Measurements from ENCODE around the gene BCL7A. TPM values are rescaled to one million over a fixed set of nuclear protein-coding genes. Genes with fewer than 3 reads are reported as not detected.

The BCL7A gene
- polyA plus RNA-seq, 3 donors: 1.1 to 8.7 (median 3.1) TPM

DNA sequence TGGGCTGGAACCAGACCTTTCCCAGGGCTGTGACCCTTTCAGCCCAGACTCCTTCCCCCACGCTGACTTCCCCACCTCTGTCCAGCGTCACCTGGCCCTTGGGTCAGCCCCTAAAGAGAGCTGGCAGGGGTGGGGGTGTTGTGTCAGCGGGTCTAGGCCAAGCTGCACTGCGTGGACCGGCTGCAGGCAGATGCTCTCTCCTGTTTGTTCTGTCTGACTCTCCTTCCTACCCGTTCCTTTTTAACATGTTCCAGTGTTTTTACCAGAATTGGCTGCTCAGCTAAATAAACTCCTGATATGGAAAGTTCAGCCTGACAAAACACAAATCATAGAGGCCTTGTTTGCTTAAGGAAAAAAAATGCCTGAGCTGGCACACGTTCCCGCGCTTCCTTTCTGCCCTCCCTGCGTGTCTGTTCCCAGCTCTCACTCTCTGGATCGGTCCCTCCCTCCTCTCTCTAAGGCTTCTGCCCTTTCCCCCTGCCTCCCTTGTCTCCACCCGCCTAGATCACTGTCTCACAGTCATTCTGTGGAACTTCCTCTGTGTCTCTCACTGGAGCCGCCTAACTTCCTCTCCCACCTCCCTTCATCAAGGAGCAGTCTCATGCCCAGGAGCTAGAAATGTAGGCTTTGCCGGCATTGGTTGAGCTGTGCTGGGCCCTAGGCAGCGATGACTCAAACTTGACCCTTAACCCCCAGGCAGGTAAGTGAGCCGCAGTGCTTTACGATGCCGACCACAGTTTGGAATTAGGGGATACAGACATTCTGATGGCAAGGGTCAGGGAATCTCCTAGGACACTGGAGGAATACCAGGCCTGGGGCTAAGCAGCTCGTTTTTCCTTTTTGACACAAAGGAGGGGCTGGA is 41.4 kb downstream of the BCL7A start:
- peak overlapping the region; percentile 5 for H3K27ac ChIP-seq (ENCODE audit: low read depth, low read length)
- WGBS, 3 donors: 9 to 20% (median 20%) methylated on average over 19 of the region's 19 CpGs

DNA sequence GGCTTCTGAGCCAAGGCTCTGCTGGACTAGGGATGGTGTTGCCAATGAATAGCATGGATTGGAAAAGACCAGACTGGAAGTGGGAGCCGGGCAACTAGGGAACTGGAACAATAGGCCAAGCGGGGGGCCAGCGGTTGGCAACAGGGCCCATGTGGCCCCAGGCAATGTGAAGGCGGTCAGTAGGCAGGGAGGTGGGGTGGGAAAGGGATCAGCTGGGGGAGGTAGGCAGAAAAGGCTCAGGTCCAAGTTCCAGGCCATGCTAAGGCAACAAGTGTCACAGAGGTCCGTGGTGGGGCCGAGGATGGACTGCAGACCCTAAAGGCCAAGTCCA is 42.0 kb downstream of the BCL7A start:
- WGBS, 3 donors: 25 to 76% (median 65%) methylated on average over 6 of the region's 6 CpGs
- H3K27ac ChIP-seq (ENCODE audit: low read depth, low read length): no peak overlapping the region

DNA sequence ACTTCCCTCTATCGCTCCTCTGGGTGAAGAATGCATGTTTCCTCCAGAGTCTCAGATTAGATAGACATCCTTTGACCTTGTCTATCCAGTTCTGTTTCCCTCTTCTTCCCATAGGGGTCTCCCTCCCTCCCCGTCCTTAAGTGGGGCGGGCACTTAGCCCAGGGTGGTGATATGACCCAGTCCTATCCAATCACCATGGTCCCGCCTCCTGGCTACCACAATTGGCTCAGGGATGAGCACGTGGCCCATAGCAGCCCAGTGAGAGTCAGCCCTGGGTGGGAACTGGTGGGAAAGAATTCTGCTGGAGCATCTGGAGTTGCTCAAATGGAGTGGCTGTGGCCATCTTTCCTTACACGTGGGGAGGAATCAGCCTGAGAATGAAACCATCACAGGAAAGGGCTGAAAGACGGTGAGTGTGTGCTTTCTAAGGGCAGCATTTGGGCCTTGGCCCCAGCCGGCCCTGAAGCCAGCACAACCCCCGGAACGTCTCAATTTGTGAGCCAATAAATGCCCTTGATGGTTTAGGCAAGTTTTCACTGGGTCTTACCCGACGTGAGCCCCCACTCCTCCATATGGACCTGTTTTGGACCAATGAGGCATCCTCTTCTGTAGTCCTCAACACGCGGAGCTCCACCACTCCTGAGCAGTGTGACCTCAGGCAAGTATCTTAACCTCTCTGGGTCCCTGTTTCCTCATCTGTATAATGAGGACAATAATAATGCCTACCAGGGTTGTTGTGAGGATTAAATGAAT is 42.5 kb downstream of the BCL7A start:
- H3K27ac ChIP-seq (ENCODE audit: low read depth, low read length): no peak overlapping the region
- 32 to 63% (median 54%) methylated on average over 14 of the region's 14 CpGs for WGBS, 3 donors

DNA sequence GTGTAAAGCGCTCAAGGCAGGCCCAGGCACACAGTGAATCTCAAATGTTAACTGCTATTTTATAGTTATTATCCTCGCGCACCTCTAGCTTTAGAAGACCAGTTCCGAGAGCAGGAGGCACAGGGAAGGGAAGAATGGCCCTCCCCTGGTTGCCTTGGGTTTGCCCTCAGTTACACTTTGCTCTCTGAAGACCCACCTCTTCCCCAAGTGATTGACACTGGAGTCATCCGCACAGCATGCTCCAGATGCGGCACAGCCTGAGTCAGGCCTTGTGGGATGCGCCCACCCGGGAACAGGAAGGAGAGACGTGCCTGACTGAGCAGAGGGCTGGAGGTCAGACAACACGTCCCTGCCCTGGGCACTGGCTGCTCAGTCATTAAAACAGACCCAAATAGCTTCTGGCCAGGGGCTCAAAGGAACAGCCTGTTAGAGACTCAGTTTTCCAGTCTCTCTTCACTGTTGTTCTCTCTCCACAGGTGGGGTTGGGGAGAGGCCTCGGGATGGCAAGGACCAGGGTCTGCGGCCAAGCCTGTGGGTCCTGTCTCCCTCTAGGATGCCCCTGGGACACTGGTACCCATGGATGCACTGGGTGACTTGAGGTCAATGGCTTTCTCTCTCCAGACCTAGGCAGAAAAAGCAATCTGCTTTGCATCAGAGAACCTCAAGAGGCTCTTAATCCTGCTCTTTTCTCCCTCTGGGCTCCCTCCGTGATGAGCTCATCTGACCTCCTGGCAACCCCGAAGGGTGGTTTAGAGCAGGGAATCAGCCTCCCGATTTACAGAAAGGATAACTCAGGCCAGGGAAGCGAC is 43.3 kb downstream of the BCL7A start:
- WGBS, 3 donors: 36 to 66% (median 52%) methylated on average over 16 of the region's 16 CpGs
- H3K27ac ChIP-seq (ENCODE audit: low read depth, low read length): no peak overlapping the region

DNA sequence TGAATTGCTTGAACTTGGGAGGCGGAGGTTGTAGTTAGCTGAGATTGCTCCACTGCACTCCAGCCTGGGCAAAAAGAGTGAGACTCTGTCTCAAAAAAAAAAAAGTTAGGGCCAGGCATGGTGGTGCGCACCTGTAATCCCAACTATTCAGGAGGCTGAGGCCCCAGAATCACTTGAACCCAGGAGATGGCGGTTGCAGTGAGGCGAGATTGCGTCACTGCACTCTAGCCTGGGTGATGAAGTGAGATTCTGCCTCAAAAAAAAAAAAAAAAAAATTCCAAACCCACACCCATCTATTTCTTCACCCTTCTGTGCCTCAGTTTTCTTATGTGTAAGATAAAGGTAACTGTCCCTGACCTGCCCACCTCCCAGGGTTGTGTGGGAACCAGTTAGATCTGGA is 45.9 kb downstream of the BCL7A start:
- no peak overlapping the region for H3K27ac ChIP-seq (ENCODE audit: low read depth, low read length)
- 87 to 97% (median 89%) methylated on average over 5 of the region's 5 CpGs for WGBS, 3 donors

DNA sequence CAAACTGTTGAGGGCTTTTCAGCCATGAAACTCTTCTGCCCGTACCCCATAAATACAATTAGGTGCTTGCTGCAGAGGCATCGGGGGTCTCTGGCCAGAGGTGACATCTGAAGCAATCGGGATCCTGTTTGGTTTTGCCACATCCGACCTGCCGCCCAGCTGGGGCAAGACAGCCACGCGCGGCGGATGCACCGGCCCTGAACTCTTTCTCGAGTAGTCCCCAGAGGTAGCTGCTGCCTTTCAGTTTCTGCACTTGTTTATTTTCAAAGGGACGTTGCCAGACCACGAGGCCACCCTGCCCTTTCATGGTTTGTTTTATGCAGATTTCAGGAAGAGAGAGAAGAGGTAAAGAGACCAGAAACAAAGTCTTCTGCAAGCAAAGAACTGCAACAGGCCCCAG is 46.3 kb downstream of the BCL7A start:
- 21 to 32% (median 23%) methylated on average over 13 of the region's 13 CpGs for WGBS, 3 donors
- H3K27ac ChIP-seq (ENCODE audit: low read depth, low read length): no peak overlapping the region

DNA sequence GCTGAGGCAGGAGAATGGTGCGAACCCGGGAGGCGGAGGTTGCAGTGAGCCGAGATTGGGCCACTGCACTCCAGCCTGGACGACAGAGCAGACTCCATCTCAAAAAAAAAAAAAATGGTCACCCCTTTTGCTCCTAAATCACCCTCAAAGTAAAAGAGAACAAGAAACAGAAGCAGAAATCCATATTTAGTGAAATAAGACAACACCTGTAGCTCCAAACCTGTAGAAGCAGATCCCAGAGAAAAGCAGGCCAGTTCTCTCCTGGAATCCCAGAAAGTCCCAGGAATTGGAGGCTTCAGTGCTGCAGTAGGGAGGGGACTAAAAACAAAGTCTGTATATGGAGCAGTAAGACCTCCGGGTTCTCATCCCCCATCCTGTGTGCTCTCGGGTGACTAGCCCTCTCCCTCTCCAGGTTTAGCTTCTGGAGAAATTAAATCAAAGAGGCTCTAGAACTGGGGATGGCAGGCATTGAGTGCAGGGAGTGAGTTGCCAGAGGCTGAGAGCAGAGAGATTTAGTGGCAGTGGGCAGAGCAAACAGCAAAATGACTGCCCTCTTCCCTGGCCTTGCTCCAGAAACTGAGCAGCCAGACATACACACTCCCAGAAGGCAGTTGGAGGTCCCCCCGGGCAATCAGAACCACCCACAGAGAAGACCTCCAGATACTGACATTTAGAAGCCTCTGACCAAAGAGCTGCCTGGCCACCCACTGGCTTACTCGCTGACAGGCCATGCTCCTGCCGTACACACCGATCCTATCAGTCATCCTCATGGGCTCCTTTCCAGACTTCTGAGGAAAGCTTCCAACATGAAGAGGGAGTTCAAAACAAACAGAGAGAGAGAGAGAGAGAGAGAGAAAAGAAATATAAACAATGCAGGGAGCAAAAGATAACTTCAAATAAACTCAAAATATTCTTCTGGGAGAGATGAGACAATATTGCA is 50.6 kb downstream of the BCL7A start:
- no peak overlapping the region for H3K27ac ChIP-seq (ENCODE audit: low read depth, low read length)
- 49 to 68% (median 63%) methylated on average over 11 of the region's 11 CpGs for WGBS, 3 donors

DNA sequence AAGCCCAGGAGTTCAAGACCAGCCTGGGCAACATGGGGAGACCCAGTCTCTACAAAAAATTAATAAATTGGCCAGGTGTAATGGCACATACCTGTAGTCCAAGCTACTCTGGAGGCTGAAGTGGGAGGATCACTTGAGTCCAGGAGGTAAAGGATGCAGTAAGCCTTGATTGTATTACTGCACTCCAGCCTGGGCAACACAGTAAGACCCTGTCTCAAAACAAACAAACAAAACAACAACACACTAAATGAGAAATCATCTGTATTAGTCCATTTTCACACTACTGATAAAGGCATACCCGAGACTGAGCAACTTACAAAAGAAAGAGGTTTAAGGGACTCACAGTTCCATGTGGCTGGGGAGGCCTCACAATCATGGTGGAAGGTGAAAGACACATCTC is 52.1 kb downstream of the BCL7A start:
- WGBS, 3 donors: 96 to 100% (median 97%) methylated on average over 1 of the region's 1 CpG
- no peak overlapping the region for H3K27ac ChIP-seq (ENCODE audit: low read depth, low read length)

DNA sequence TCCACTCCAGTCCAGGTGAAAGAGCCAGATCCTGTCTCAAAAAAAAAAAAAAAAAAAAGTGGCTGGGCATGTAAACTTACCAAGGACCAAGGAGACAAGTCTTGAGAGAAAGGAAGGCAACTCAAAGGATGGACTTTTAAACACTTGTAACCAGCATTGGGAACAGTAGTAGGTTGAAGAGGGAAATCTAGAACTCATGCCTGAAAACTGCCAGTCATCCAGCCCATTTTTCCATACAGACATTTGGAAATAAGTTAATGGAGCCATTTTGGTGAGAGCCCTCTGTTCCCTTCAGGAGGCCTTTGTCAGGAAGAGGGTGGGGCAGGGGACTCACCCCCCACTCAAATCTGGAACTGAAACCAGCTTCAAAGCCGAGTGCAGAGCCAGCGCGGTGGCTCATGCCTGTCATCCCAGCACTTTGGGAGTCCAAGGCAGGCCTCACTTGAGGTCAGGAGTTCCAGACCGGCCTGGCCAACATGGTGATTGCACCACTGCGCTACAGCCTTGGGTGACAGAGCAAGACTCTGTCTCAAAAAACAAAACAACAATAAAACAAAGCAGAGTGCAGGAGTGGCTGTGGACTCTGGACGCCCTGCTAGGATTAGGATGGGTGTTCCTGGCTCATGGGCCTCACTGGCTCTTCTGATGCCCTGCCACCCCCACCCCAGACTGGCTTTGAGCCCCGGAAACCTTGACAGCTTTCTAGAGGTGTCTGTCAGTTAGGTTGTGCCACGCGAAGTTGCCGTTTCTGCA is 55.2 kb downstream of the BCL7A start:
- H3K27ac ChIP-seq (ENCODE audit: low read depth, low read length): no peak overlapping the region
- WGBS, 3 donors: 85 to 93% (median 90%) methylated on average over 10 of the region's 10 CpGs

DNA sequence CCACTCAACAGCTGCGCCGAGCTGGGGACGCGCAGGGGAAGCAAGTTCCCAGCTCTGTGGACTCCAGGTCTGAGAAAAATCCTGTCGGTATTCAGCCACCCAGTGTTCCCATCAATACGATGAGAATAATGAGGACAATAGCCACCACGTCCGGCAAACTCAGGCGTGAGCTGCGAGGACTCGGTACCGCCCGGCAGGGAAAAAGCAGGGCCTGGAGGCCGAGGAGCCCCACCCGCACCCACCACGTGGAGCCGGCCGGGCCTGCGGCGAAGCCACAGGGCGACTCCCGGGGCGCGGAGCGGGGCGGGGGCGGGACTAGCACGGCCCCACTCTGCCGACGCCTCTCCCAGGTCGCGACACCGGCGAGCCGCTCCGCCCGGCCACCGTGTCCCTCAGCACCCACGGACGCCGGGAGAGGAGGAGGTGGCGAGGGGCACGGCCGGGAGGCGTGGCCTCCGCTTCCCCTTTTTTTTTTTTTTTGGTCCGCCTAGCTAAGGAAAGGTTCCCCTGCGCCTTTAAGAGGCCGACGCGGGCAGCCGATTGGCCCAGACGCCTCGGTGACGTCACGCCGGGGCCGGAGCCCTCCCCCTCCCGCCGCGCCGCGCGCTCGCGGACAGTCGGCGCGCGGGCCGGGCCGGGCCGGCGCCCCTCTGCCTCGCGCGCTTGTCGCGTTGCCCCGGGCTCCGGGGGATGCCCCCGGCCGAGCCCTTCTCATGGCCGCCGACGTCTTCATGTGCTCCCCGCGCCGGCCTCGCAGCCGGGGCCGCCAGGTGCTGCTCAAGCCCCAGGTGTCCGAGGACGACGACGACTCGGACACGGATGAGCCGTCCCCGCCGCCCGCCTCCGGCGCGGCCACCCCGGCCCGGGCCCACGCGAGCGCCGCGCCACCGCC is 56.7 kb downstream of the BCL7A start, which contains the start of gene MLXIP:
TSS of gene MLXIP (plus strand) at position 616 of the 892 bp plus-strand sequence. CDS start at position 714, 98 bp downstream.
- WGBS, 3 donors: 0 to 1% (median 1%) methylated on average over 84 to 113 of the region's 113 CpGs
- H3K27ac ChIP-seq (ENCODE audit: low read depth, low read length): peak within 1 kb of the TSS; percentile 32

DNA sequence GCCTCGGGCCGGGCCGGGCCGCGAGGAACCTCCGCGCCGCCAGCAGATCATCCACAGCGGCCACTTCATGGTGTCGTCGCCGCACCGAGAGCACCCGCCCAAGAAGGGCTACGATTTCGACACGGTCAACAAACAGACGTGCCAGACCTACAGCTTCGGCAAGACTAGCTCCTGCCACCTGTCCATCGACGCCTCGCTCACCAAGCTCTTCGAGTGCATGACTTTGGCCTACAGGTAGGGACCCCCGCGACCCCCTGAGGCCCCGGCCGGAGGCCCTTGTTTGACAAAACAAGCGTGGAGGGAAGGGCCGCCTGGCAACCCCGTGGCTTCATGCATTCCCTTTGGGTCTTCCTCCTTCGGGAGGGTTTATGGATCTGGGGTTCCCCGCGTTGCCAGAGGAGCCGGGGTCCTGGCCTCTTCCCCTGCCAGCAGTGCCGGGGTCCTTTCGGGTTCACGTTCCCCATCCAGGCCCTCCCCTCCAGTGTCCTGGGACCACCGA is 57.4 kb downstream of the BCL7A start:
- H3K27ac ChIP-seq (ENCODE audit: low read depth, low read length): peak overlapping the region; percentile 32
- 1% methylated on average over 35 to 38 of the region's 38 CpGs for WGBS, 3 donors

DNA sequence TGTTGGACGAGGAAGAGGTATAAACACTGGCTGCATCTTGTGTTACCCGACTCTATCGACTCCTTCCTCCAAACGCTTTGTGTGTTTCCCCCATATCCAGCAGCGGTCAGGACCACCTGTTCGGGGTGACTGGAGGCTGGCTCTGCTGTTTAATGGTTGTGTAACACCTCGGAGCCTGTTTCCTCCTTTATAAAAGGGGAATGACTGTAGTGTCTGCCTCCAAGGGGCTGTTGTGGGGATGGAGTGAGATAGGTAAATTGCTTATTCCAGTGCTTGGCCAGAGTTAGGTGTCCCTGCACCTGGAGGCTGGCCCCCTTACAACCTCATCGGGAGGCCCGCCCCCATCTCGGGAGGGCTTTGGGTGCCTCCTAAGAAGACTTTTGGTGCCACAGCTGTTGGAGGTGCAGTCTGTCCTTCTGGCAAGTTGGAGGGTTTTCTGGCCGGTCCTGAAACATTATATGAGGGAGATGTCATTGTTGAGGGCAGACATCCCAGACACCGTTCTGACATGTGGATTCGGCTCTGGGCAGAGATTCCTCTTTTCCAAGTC is 57.9 kb downstream of the BCL7A start:
- 0 to 1% (median 1%) methylated on average over 13 of the region's 13 CpGs for WGBS, 3 donors
- H3K27ac ChIP-seq (ENCODE audit: low read depth, low read length): no peak overlapping the region

DNA sequence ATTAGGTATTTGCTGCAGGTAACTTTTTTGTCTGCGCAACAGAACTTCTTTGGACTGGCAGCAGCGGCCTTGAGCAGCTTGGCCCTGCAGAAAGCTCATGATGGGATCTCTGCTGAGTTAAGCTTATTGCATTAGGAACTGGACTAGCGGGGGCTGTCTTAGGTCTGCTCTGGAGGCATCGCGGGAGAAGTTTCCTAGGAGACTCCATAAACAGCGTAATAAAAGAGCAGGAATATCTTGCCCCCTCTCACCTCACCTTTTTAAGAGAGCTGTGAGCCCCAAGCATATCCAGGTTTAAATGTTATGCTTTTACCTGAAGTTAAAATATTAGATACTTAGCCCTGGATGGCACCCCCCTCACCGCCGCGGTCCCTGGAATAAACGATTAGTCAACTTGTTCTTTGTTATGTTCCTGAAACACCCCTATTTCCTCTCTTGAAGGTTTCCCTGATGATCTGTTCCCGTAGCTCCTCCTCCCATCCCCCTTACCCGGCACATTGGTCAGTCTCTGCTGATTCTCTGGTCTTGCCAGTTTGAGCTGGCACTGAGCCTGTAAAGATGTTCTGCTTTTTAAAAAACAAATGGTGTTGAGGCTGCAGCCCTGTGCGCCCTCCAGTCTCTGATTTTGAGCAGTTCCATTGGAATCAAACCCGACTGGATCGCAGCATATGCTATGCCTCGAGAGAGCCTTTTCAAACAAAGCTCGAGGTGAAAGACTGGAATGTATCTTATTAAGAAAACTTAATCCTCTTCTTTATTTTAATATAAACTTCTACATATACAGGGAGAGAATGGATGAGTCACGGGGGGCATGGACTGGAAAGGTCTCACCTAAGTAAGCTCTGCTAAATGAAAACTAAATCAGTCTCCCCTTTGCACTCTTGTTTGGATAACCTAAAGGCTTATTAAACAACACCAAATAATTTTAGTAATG is 58.7 kb downstream of the BCL7A start:
- WGBS, 3 donors: 5% methylated on average over 18 of the region's 18 CpGs

DNA sequence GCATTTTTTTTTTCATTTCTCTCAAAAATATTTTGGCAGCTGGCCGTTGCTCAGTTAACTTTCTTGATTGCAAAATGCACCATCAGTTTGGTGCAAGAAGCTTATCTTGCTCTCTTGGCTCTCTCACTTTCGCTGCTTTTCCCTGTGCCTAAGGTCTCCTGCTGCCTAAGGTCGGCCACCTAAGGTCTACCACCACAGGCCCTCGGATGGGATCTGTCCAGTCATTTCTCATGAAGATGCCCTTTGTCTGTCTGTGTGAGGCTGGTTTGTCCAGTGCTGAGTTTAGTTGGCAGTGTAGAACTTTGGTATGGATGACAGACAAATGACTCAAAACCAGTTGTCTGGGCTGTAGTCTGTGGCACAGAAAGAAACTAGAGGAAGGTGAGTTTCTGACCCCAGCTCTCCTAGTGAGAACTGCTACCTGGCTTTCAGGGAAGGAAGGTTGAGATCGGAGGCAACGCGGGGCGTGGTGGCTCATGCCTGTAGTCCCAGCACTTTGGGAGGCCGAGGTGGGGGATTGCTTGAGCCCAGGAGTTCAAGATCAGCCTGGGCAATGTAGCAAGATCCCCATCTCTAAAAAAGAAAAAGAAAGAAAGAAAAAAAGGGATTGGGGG is 59.5 kb downstream of the BCL7A start:
- no peak overlapping the region for H3K27ac ChIP-seq (ENCODE audit: low read depth, low read length)
- 27 to 44% (median 44%) methylated on average over 9 of the region's 9 CpGs for WGBS, 3 donors

More for the DNA sequence above, 58.7 kb downstream of the BCL7A start:
- no peak overlapping the region for H3K27ac ChIP-seq (ENCODE audit: low read depth, low read length)
